ENCODE results near the gene SLC39A5. TPM values are rescaled to one million over a fixed set of nuclear protein-coding genes. Genes with fewer than 3 reads are reported as not detected.

The SLC39A5 gene
- polyA plus RNA-seq, 3 donors: 0.21 to 0.25 TPM; not detected in 1

DNA sequence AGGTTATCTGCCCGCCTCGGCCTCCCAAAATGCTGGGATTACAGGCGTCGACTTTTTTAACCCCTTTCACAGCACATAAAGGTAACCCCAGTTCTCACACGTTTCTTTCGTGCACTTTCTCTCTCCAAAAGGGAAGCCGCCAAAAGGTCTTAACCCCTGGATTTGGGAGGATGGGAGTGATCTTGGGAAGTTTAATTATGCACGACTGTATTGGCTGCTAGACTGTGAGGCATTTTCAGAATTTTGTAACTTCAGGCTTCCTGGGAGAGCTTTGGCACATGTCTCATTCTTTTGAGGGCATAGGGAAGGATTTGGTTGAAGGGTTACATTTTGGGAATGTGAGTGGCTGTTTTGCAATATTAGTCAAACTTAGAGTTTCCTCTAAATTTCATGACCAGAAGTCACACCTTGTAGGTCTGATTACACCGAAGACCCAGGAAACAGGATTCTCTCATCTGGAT, 39.1 kb upstream of the SLC39A5 start:
- H3K36me3 ChIP-seq (replicated peaks in 1 of 2; ENCODE audit: control insufficient read depth in 1 of 2, insufficient read depth in 2 of 2, low read length in 2 of 2): peaks cover 4 to 13% of the 10 kb centered on the region in 2 donors
- peak overlapping the region in 1 of 3 experiments; percentile 83 for H3K4me3 ChIP-seq (replicated peaks in 1 of 3; ENCODE audit: low read depth in 2 of 3, low read length in 3 of 3)
- peaks cover 9% of the 10 kb centered on the region for H4K20me1 ChIP-seq (ENCODE audit: insufficient read depth, low read length)
- intact Hi-C loops (cut with micrococcal nuclease): loop anchor here (10.0 kb wide), 2 partner anchors 64 to 274 kb away; partner anchors contain the start of genes SPRYD4 (in 2 of the 2) and ANKRD52 (in 1 of the 2)
- Mint-ChIP-seq H3K9me3 (no peaks in the 10 kb centered on the region), H3K27me3 (ENCODE audit: low read depth in 3 of 3) (no peaks in the 10 kb centered on the region), H3K36me3 (peaks cover 8 to 12% of the 10 kb centered on the region in 2 donors), H3K27ac (peak overlapping the region in 3 of 7 donors; percentile 87 to 96 (median 89)), H3K4me1 (peaks cover 43% of the 10 kb centered on the region), H3K4me3 (peak overlapping the region; percentile 95 to 96)
- peaks cover 34 to 37% of the 10 kb centered on the region in 2 donors for H3K4me1 ChIP-seq (ENCODE audit: control insufficient read depth in 1 of 2, insufficient read depth in 2 of 2, low read length in 2 of 2)
- H3K79me2 ChIP-seq (ENCODE audit: insufficient read depth, low read length): peaks cover 33% of the 10 kb centered on the region
- TF ChIP-seq, protein P1, sequence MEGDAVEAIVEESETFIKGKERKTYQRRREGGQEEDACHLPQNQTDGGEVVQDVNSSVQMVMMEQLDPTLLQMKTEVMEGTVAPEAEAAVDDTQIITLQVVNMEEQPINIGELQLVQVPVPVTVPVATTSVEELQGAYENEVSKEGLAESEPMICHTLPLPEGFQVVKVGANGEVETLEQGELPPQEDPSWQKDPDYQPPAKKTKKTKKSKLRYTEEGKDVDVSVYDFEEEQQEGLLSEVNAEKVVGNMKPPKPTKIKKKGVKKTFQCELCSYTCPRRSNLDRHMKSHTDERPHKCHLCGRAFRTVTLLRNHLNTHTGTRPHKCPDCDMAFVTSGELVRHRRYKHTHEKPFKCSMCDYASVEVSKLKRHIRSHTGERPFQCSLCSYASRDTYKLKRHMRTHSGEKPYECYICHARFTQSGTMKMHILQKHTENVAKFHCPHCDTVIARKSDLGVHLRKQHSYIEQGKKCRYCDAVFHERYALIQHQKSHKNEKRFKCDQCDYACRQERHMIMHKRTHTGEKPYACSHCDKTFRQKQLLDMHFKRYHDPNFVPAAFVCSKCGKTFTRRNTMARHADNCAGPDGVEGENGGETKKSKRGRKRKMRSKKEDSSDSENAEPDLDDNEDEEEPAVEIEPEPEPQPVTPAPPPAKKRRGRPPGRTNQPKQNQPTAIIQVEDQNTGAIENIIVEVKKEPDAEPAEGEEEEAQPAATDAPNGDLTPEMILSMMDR (IDR thresholded peaks at IDR 0.05): no peak
- no peak for DNase-seq
- H3K27me3 ChIP-seq (ENCODE audit: control insufficient read depth in 2 of 2, insufficient read depth in 2 of 2, low read length in 2 of 2): no peaks in the 10 kb centered on the region
- H3K27ac ChIP-seq (ENCODE audit: low read depth in 1 of 2, low read length in 2 of 2): peak overlapping the region in 1 of 2 donors; percentile 59
- peak overlapping the region; percentile 92 for H2AFZ ChIP-seq (ENCODE audit: insufficient read depth, low read depth, low read length, poor library complexity, severe bottlenecking)
- H3K9me3 ChIP-seq (replicated peaks in 1 of 2; ENCODE audit: control insufficient read depth in 1 of 2, insufficient read depth in 1 of 2, low read length in 2 of 2): no peaks in the 10 kb centered on the region
- peak overlapping the region; percentile 96 for H3K4me2 ChIP-seq (replicated peaks; ENCODE audit: extremely low read depth, low read length, poor library complexity, severe bottlenecking)
- WGBS (ENCODE audit: insufficient coverage): 4% methylated on average over 4 of the region's 9 CpGs
- H3K9ac ChIP-seq (ENCODE audit: insufficient read depth, low read length, poor library complexity, severe bottlenecking): peak overlapping the region; percentile 68

GRCh38 chr12:56192582-56192981, 37.3 kb upstream of the SLC39A5 start:
- Histone ChIP-seq H3K9ac (ENCODE audit: insufficient read depth, low read length, poor library complexity, severe bottlenecking) (no peak overlapping the region), H3K4me2 (replicated peaks; ENCODE audit: extremely low read depth, low read length, poor library complexity, severe bottlenecking) (no peak overlapping the region), H3K4me1 (ENCODE audit: control insufficient read depth in 1 of 2, insufficient read depth in 2 of 2, low read length in 2 of 2) (peaks cover 23 to 27% of the 10 kb centered on the region in 2 donors), H3K27me3 (ENCODE audit: control insufficient read depth in 2 of 2, insufficient read depth in 2 of 2, low read length in 2 of 2) (no peaks in the 10 kb centered on the region), H3K79me2 (ENCODE audit: insufficient read depth, low read length) (peaks cover 16% of the 10 kb centered on the region), H4K20me1 (ENCODE audit: insufficient read depth, low read length) (peaks cover 6% of the 10 kb centered on the region), H2AFZ (ENCODE audit: insufficient read depth, low read depth, low read length, poor library complexity, severe bottlenecking) (peak overlapping the region; percentile 18), H3K4me3 (replicated peaks in 1 of 3; ENCODE audit: low read depth in 2 of 3, low read length in 3 of 3) (no peak overlapping the region), H3K9me3 (replicated peaks in 1 of 2; ENCODE audit: control insufficient read depth in 1 of 2, insufficient read depth in 1 of 2, low read length in 2 of 2) (no peaks in the 10 kb centered on the region), H3K36me3 (replicated peaks in 1 of 2; ENCODE audit: control insufficient read depth in 1 of 2, insufficient read depth in 2 of 2, low read length in 2 of 2) (no peaks in the 10 kb centered on the region), H3K27ac (ENCODE audit: low read depth in 1 of 2, low read length in 2 of 2) (no peak overlapping the region)
- peaks cover 32% of the 10 kb centered on the region for H3K4me1 Mint-ChIP-seq
- DNase-seq: no peak
- intact Hi-C loops (cut with micrococcal nuclease): loop anchor here (10.0 kb wide), 2 partner anchors 62 to 272 kb away; partner anchors contain the start of genes SPRYD4 (in 2 of the 2) and ANKRD52 (in 1 of the 2)
- H3K9me3 Mint-ChIP-seq: no peaks in the 10 kb centered on the region
- H3K27ac Mint-ChIP-seq: no peak overlapping the region
- H3K36me3 Mint-ChIP-seq: no peaks in the 10 kb centered on the region
- TF ChIP-seq, protein P1 (IDR thresholded peaks at IDR 0.05): no peak
- H3K4me3 Mint-ChIP-seq: no peak overlapping the region
- H3K27me3 Mint-ChIP-seq (ENCODE audit: low read depth in 3 of 3): no peaks in the 10 kb centered on the region

Measured in CD14-positive monocyte (primary cell).